ENCODE results near the gene MTX1. TPM values are rescaled to one million over a fixed set of nuclear protein-coding genes. Genes with fewer than 3 reads are reported as not detected.
A peak's percentile ranks its signal among the peaks of the same experiment; 100 is the strongest.

MTX1 gene
- total RNA-seq, 6 experiments from 2014 or later: 20.0 to 50.7 (median 23.9) TPM

GRCh38 chr1:155263067-155263466 lies 54.6 kb downstream of the MTX1 start:
- no peaks in the 10 kb centered on the region for H3K9me3 ChIP-seq
- peak in 1 of 3 donors; percentile 55 for DNase-seq
- no peak overlapping the region for H3K4me3 ChIP-seq
- WGBS (ENCODE audit: insufficient coverage, low coverage, low lambda C conversion rate, missing lambda C conversion rate): no CpG with 5 or more reads among the region's 11 CpGs
- peaks cover 0 to 72% (median 24%) of the 10 kb centered on the region in 4 donors for H3K36me3 ChIP-seq
- TF ChIP-seq CTCF (IDR thresholded peaks at IDR 0.05): no peak
- no peak for TF ChIP-seq POLR2A (IDR thresholded peaks at IDR 0.05)
- H3K4me1 ChIP-seq: peaks cover 0 to 9% (median 4%) of the 10 kb centered on the region in 4 donors
- no peaks in the 10 kb centered on the region for H3K27me3 ChIP-seq
- no peak overlapping the region for H3K27ac ChIP-seq
- intact Hi-C loops (cut with DNase I): no loop called here
- ATAC-seq: no peak

MicroRNAs encoded within 50 kb of the gene (microRNA counts, 767-probe panel; counts per million panel counts)
- microRNA hsa-miR-92b-3p: 237 counts per million

Other genes with a start within 250 kb of the MTX1 start
- gene PYGO2, start 246.9 kb upstream of the MTX1 start, total RNA-seq: 10 to 100 TPM in 4 of 6 experiments, 1 to 10 TPM in 2; 9.1 to 13.5 (median 10.9) TPM
- 100 to 1,000 TPM in 1 of 6 experiments, 10 to 100 TPM in 5; 44.6 to 108 (median 75.3) TPM for gene SHC1, start 237.9 kb upstream of the MTX1 start, total RNA-seq
- 10 to 100 TPM; 14.9 to 51.7 (median 23.1) TPM for gene CKS1B, start 234.0 kb upstream of the MTX1 start, total RNA-seq
- gene FLAD1, start 225.4 kb upstream of the MTX1 start, total RNA-seq: 10 to 100 TPM; 18.3 to 33.1 (median 24.6) TPM
- not detected for gene LENEP, start 215.1 kb upstream of the MTX1 start, total RNA-seq
- gene ZBTB7B, start 205.9 kb upstream of the MTX1 start, total RNA-seq: 10 to 100 TPM; 35.0 to 83.8 (median 38.8) TPM
- gene DCST2, start 174.9 kb upstream of the MTX1 start, total RNA-seq: 1 to 10 TPM in 1 of 6 experiments, under 1 TPM in 4, not detected in 1; 0.72 to 1.4 (median 0.81) TPM
- gene DCST1, start 174.9 kb upstream of the MTX1 start, total RNA-seq: not detected
- gene ADAM15, start 157.4 kb upstream of the MTX1 start, total RNA-seq: 10 to 100 TPM; 16.2 to 33.9 (median 26.4) TPM
- gene EFNA4, start 145.0 kb upstream of the MTX1 start, total RNA-seq: 1 to 10 TPM; 2.3 to 6.4 (median 3.0) TPM
- gene EFNA3, start 129.9 kb upstream of the MTX1 start, total RNA-seq: 1 to 10 TPM in 4 of 6 experiments, under 1 TPM in 2; 0.26 to 4.0 (median 2.5) TPM
- 100 to 1,000 TPM in 5 of 6 experiments, 10 to 100 TPM in 1; 87.5 to 419 (median 196) TPM for gene EFNA1, start 80.8 kb upstream of the MTX1 start, total RNA-seq
- 10 to 100 TPM; 16.2 to 28.1 (median 24.4) TPM for gene SLC50A1, start 72.8 kb upstream of the MTX1 start, total RNA-seq
- gene DPM3, start 68.2 kb upstream of the MTX1 start, total RNA-seq: 100 to 1,000 TPM in 1 of 6 experiments, 10 to 100 TPM in 5; 50.4 to 106 (median 60.4) TPM
- 100 to 1,000 TPM in 3 of 6 experiments, 10 to 100 TPM in 3; 85.5 to 145 (median 99.9) TPM for gene KRTCAP2, start 35.4 kb upstream of the MTX1 start, total RNA-seq
- gene TRIM46, start 34.8 kb upstream of the MTX1 start, total RNA-seq: under 1 TPM in 2 of 6 experiments, not detected in 4; 0.09 to 0.15 TPM
- 10 to 100 TPM in 3 of 6 experiments, 1 to 10 TPM in 3; 4.0 to 14.4 (median 10.5) TPM for gene THBS3, start 798 bp upstream of the MTX1 start, total RNA-seq
- 10 to 100 TPM in 2 of 6 experiments, 1 to 10 TPM in 4; 7.2 to 13.0 (median 9.6) TPM for gene ENTREP3, start 46.8 kb downstream of the MTX1 start, total RNA-seq
- 10 to 100 TPM; 27.9 to 63.4 (median 29.2) TPM for gene SCAMP3, start 53.7 kb downstream of the MTX1 start, total RNA-seq
- 10 to 100 TPM; 10.4 to 29.2 (median 20.2) TPM for gene CLK2, start 64.8 kb downstream of the MTX1 start, total RNA-seq
- 1 to 10 TPM in 4 of 6 experiments, under 1 TPM in 2; 0.56 to 1.6 (median 1.2) TPM for gene HCN3, start 68.8 kb downstream of the MTX1 start, total RNA-seq
- gene PKLR, start 92.7 kb downstream of the MTX1 start, total RNA-seq: 10 to 100 TPM; 27.0 to 95.3 (median 36.1) TPM
- gene FDPS, start 100.2 kb downstream of the MTX1 start, total RNA-seq: 100 to 1,000 TPM in 4 of 6 experiments, 10 to 100 TPM in 2; 51.1 to 236 (median 171) TPM
- 10 to 100 TPM in 1 of 6 experiments, 1 to 10 TPM in 5; 4.6 to 12.7 (median 7.6) TPM for gene RUSC1, start 112.2 kb downstream of the MTX1 start, total RNA-seq